Stimulated activated naive CD4-positive, alpha-beta T cell (primary cell): ENCODE results near the gene MYO9A.

ENCODE experiments used
- DNase-seq, 6 experiments: peaks; one replicate each; lab custom pipeline; 2025; lab: John Stamatoyannopoulos, UW

MYO9A gene, protein sequence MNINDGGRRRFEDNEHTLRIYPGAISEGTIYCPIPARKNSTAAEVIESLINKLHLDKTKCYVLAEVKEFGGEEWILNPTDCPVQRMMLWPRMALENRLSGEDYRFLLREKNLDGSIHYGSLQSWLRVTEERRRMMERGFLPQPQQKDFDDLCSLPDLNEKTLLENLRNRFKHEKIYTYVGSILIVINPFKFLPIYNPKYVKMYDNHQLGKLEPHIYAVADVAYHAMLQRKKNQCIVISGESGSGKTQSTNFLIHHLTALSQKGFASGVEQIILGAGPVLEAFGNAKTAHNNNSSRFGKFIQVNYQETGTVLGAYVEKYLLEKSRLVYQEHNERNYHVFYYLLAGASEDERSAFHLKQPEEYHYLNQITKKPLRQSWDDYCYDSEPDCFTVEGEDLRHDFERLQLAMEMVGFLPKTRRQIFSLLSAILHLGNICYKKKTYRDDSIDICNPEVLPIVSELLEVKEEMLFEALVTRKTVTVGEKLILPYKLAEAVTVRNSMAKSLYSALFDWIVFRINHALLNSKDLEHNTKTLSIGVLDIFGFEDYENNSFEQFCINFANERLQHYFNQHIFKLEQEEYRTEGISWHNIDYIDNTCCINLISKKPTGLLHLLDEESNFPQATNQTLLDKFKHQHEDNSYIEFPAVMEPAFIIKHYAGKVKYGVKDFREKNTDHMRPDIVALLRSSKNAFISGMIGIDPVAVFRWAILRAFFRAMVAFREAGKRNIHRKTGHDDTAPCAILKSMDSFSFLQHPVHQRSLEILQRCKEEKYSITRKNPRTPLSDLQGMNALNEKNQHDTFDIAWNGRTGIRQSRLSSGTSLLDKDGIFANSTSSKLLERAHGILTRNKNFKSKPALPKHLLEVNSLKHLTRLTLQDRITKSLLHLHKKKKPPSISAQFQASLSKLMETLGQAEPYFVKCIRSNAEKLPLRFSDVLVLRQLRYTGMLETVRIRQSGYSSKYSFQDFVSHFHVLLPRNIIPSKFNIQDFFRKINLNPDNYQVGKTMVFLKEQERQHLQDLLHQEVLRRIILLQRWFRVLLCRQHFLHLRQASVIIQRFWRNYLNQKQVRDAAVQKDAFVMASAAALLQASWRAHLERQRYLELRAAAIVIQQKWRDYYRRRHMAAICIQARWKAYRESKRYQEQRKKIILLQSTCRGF (N-terminal part only)

DNA sequence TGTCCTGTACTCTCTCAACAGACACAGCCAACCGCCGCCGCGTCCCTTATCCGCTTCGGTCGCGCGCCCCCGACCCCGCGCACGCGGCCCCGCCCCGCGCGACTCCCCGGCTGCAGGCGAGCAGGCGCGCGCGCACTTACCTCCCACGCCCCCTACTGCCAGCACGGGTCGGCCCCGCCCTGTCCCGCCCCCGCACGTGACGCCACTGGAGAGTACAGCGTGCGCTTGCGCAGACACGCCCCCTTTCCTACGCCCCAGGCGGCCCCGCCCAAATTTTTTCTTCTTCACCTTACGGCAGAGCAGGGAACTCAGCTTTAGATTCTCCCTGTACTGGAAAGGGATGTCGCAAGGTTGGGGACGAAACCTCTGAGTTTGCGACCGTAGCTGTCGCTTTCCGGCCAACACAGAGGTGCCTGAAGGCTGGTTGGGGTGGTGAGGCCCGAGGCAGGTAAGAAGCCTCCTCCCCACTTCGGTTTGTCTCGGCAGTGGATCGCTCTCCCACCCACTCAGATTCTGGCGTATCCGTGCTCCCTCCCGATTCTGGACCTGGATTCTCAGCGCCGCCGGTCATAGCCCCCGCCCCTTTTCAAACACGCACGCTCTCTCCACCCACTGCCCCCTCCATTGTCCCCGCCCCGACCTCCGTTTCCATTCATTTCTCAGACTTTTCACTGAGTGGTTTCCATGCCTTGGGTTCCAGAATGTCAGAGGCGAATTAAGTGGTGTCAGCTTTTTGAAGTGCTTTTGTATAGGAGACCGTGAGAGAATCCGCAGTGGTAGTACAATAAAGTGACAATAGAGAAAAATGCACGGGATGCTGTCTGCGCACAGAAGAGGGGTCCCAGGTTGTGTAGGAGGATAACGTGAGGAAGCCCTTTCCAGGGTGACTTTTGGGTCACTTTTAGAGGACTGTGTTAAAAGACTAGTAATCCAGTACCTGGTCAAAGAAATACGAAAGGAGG, at the start of gene MYO9A, which contains the start of gene SENP8:
TSS of gene MYO9A (minus strand) at position 134 of the 962 bp plus-strand sequence. CDS start 71,587 bp downstream, outside the sequence.
TSS of gene SENP8 (plus strand) at position 387 of the 962 bp plus-strand sequence. CDS start 21,221 bp downstream, outside the sequence.
- DNase-seq, result peak; percentile 97 to 99 (median 98)

DNA sequence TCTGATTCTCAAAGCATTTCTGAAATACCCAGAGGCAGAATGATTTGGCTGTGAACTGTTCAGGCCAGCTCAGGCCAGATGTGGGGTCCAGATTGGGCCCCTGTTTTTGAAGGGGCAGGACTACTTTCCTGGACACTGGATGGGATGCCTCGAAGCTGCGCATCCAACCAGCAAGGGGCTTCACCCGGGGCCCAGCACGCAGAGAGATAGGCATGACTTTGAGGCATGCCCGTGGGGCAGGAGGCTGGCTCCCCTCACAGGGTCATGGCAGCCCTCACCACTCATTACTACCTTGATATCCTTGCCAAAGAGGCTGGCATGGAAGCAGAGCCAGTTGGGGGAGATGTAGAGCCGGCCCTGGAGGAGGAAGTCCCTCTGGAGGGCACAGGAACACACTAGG, 49.5 kb upstream of the MYO9A start:
- DNase-seq, result no peak

DNA sequence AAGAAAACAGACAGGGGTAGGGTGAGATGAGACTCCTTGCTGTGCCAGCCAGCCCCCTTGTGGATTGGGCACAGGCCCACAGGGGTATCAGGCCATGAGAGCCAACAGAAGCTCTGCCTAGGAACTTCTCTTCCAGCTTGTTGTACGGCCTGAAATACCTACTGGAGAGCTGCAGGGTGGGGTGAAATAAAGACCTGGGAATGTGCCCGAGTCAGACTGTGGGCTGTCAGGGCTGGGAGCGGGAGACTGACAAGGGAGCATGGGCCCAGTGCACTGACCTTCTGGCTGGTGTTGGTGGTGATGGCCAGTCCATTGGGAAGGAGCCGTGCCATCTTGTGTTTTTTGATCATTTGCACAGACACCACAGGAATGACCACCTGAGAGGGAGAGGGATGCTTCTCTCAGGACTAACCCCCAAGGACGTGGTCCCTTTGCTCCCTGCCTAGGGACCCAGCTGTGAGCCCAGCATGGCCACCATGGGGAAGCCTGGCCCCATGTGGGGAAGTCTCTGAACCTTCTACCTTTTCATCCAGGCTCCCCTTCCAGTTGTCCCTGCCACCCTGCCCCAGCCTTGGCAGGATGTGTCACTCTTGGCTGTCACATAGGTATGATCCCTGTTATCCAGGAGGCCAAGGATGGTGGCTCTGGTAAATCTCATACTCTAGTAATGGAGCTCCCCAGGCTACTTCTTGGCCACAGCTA, 48.9 kb upstream of the MYO9A start:
- no peak for DNase-seq

DNA sequence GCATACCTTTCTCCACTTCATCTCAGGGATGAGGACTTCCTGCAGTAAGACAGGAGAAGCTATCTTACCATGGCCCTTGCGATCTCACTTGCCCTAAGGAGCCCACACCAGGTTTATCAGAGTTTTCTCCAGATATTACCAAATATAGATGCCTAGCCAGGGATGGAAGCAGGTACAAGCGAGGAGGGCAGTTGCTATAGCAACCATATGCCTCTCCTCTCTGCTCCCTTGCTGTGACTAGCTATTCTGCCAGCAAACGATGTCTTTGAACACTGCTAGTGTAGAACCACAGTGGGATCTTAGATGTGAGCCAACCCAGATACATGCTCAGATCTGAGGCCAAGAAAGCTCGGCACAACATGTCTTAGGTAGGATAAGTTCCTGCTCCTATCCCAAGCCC, 45.8 kb upstream of the MYO9A start:
- no peak for DNase-seq

DNA sequence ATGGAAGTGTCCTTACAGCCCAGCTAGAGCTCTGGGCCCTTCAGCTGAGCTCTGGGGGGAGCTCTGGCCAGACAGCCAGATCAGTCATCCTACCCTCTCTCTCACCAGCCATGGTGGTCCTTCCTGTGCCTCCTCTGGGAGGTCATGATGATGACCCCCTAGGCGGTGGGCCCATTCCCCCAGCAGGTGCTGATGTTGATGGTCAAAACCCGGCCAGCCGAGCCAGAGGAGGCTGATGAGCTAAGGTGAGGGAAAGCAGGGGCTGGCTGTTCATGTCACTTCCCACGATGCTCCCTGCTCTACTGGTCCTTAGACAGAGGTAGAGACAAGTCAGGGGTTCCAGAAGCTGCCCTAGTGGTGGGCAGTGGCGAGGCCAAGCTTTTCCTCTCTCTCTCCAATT, 44.6 kb upstream of the MYO9A start:
- DNase-seq, result no peak

DNA sequence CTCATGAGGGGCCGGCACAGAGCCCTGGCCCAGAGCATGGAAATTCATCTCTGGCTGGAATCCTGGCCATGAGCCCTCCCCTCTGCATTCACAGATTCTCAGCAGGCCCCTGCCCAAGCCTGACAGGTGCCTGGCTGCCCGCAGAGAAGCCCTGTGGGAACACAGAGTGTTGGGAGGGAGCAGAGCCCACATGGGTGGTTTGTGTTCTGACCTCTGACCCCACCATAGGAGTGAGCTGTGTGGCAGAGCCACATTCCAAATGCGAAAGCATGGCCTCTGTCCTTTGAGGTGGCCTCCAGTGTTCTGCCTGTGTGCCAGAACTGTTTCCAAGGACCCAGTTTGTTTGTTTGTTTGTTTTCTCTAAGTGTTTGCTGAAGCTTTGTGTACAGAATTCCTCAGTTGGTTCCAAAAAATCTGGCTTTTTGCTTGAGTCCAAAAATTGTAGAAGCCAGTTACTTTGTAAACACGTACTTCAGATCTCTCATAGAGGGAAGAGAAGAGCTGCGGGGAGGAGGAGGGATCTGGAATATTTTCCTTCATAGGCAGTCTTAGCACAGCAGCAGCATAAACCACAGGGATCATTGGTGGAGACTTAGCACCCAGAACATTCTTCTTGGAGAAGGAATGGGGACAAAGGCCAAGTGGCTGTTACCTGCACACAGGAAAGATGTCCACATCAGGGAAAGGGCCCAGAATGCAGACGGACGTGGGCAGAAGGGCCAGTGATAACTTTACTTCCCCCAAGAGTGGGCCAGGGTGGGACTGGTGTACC, 43.6 kb upstream of the MYO9A start:
- DNase-seq, result no peak

DNA sequence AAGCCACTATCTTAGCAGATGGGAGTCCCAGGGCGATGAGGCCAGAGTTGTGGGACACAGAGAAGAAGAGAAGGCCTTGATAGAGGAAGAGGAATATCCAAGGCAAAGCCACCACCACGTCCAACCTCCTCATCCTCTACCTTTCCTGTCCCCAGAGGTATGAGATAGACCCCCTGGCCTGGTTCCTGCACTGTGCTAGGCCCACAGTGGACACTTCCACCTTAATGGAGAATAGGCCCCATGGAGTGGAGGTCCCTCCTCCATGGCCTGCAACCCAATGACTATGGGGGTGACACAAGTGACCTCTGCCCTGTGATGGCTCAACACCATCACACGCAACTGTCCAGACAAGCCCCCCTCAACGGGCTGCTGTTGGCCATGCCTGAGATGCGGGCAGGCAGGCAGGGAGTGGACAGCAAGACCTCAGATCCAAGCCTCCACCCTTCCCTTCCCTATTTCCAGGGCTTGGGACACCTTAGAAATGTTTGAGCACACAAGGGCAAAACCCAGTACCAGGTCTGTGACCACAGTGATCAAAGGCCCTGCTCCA, 42.8 kb upstream of the MYO9A start:
- DNase-seq, result no peak

DNA sequence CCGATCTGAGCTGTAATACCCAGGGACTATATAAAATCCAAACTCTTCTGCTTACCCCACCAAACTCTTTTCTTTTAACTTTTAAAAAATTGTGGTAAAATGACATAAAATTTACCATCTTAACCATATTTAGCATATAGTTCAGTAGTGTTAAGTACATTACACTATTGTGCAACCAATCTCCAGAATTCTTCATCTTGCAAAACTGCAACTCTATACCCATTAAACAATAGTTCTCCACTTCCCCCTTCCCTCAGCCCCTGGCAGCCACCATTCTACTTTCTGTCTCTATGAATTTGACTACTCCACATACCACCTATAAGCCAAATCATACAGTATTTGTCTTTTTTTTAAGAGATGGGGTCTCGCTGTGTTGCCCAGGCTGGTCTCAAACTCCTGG, 39.0 kb upstream of the MYO9A start:
- no peak for DNase-seq

DNA sequence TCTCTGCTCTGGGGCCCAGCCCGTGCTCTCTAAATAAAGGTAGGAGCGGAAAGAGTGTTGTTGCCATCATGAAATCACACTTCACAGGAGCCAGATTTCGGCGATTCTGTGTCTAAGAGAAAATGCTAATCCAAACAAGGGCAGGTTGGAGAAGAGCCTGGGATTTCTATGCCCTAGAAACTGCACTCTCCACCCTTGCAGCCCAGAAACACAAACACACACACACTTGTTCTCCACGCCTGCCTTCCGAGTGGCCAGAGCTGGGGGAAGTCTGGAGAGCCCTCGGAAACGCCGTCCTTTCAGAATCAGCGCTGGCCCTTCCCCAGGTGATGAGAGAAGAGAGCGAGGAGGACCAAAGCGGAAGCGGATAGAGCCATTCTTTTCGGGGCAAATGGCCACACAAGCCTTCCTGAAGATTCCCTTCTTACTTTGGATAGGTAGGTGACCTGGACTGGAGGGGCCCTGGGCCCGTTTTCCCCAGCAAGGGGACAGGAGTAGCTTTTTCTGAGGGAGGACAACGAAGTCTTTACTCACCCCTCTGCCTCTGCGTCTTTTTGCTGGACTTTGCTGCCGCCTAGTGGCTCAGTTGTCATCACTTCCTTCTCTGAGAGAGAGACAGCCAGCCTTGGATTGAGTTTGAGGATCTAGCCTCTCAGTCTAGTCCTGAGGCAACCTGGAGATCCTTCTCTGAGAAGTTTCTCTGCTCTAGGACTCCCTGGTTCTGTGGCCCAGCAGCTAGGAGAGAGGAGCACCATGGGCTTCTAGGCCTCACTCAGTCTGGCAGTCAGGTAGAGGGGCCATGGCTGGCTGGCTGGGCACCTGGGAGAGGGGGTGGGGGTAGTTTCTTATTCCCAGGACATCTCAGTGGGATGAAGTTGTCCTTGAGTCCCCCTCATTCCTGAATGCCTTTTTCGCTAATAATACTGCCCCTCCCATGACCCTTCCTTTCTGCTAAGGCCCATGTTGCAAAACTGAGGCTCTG, 38.0 kb upstream of the MYO9A start:
- peak; percentile 43 to 82 (median 72) for DNase-seq

DNA sequence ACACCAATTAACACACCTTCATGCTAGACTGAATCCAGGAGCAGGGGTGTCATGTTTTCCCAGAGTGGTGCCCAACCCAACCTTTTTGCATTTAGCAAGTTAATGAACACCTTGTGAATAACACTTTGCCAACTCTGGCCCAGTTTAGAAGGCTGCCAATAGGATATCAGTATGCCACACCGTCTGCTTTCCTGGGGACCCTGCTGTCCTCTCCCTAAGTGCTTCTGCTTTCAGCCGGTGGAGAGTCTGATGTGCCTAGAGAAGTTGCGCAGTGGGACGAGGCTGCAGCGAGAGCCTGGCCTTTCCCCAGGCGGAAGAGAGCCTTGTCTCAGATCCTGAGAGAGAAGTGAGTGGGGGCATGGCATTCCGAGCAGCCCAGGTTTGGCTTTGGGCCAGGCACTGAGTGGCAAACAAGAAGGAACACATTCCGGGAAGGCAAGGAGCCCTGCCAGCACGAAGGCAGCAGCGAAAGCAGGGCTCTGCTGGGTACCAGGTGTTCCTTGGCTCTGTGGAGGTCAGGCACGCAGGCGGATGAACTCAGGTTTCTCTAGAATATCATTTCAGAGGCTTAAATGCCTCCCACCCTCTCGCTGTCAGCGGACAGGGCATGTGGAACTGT, 37.2 kb upstream of the MYO9A start:
- DNase-seq, result no peak

DNA sequence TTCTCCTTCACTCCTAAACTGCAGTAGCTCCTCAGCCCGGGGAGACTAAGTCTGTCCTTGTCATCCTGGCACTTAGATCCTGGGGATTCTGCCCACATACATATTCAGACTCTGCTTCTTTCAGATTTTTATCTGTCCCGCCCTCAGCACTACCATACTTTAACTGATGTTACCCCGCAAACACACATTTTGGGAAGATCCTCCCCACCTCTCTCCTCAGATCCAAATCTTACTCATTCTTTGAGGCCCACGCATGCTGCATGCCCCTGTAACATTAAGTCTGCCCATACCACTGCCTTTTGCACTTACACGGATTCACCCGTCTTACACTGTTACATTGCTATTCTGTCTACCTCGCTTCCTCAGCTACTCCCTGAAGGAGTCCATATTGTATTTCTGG, 36.4 kb upstream of the MYO9A start:
- DNase-seq, result no peak

DNA sequence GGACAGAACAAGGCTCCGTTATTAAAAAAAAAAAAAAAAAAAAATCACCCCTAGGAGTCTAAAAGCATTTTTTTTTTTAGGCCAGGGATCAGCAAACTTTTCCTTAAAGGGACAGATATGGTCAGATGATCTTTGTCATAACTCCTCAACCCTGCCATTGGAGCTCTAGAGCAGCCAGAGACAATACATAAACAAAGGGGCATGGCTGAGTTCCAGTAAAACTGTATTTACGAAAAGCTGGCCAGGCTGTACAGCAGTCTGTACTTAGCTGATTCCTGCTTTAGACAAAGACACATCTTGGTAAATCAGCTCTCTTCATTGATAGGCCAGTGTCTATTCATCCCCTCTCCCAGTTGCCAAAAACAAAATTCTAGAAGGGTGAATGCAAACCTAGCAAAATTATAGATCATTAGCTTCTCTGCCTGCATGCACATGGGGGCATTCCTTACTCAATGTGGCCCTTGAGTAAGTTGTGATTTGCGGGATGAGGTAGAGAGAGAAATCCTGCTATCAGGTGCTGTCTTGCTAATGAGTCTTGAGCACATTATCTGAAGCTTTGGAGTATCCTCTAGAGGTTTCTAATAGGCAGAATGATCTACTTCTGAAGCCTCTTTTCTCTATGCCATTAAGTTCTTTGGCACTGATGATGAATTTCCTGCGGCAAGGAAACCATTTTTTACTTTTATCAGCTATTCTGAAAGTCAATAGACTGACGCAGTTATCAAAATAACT, 35.5 kb upstream of the MYO9A start:
- no peak for DNase-seq

DNA sequence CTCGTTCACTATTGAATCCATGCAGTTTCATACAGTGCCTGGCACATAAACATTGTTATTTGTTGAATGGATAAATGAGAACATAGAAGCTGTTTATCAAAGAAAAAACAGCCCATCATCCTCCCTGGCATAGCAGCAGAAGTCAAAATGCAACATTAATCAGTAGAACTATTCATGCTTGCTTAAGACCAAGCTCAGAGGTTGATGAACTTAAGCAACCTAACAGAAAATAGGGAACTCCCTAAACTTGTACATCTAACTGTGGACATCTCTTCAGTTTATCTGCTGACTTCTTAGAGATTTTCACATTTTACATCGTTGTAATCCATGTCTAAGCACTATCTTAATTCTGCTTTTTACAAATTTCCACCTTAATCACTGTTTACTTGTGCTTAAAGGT, 29.5 kb upstream of the MYO9A start:
- DNase-seq, result no peak

DNA sequence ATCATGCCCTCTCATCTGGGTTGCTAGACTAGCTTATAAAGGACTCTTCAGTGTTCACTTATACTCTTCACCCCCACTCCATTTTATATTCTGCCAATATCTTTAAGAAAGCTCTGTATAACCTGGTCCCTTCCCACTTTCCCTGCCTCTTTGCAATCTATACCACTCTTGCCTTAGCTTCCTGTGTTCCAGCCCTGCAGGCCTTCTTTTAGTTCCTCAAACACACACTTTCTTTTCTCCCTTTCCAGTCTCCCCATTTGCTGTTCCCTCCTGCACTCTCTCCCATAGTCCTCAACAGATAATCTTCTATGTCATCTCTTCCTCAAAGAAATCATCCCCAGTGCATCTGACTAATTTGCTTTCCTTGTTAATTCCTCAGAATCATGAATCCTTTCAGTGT, 29.0 kb upstream of the MYO9A start:
- no peak for DNase-seq

DNA sequence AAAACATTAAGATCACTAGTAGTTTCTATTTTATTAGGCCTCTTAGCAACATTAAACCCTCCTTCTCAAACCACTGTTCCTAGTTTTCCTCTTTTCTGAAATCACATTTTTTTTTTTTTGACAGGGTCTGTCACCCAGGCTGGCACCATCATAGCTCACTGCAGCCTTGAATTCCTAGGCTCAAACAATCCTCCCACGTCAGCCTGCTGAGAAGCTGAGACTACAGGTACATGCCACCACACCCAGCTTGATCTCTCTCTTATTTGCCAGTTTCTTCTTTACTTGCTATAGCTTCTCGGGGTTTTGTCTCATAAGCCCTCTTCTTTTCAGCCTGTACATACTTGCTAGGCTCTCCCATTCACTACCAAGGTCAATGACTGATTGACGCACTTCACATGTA, 28.3 kb upstream of the MYO9A start:
- DNase-seq, result no peak

DNA sequence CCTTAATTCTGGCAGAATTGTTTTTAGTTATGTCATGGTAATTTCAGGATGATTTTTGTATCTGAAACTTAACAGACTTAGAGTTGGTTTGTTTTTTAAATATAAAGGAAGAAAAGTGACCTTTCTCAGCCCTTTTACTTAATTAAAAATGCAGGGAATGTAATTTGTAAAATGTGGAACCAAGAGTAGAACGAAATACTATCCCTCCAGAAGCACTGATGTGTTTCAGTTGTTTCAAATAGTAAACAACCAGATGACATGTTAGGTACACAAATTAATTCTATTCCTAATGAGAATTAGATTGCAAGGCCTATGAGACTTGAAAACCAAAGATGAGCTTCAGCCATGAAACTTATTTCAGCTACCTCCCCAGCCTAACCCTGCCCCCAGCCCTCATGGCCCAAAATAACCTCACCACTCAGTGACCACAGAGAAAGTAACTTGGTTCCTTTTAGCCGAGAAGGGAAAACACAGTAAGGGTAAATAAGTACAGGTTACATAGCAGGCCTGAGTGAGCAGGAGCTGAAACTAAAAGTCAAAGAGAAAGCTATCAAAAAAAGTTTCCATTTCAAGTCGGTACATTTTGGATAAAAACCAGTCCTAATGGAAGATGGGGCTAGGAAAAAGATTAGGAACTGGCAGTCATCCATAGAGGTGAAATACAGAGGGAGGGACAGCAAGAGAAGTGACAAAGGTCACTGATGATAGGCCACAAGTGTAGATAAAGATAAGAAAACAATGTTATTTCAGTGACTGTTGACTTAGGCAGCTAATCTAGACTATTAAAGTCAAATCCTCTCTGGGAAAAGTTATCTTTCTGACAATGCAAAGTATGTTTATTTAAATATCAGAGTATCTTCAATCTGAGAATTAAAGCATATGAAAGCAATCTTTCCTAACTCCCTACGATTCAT, 23.5 kb upstream of the MYO9A start:
- DNase-seq, result no peak
